IMR-90 (cell line): ENCODE results near the gene ZNF587. TPM values are rescaled to one million over a fixed set of nuclear protein-coding genes. Genes with fewer than 3 reads are reported as not detected.

Experiments used
- ATAC-seq: fragments of 200-7000 bp; cut with Tn5 transposase; 2 replicates; pipeline ENCODE4 v1.9.1; 2020; ENCODE audit warnings: low read depth, mild to moderate bottlenecking, moderate library complexity
- BruUV-seq: library from RNA; stranded (reverse); fragments of 400-500 nt; replicated peaks from 2 replicates; lab custom pipeline; 2021; lab: Mats Ljungman, UMichigan
- CTCF ChIA-PET: fragments of 300-600 bp; formaldehyde crosslinking; extraction: SDS; loops from one replicate; lab custom pipeline; 2021; ENCODE audit warnings: antibody characterized with exemption; lab: Yijun Ruan, JAX
- POLR2A ChIA-PET: fragments of 300-600 bp; sonication (Branson Sonifier 250); formaldehyde crosslinking; loops from one replicate; lab custom pipeline; 2022; ENCODE audit warnings: antibody characterized with exemption; ENCODE audit not compliant: unreplicated experiment; lab: Charles Lee
- DNase-seq: peaks from one replicate; pipeline ENCODE4 v3.0.0; 2013
- H2AFZ ChIP-seq: replicated peaks from 2 replicates; pipeline ENCODE3; 2013; ENCODE audit warnings: low read length, mild to moderate bottlenecking; ENCODE audit not compliant: poor library complexity
- H2AK5ac ChIP-seq: 2 replicates; pipeline ENCODE4 v1.6.1; 2013; ENCODE audit warnings: low read depth, low read length, inconsistent platforms
- H2AK9ac ChIP-seq: replicated peaks from 2 replicates; pipeline ENCODE3; 2013; ENCODE audit warnings: mild to moderate bottlenecking, low read depth, low read length, moderate library complexity; ENCODE audit not compliant: poor library complexity
- H2BK120ac ChIP-seq: 2 replicates; pipeline ENCODE4 v1.6.1; 2013; ENCODE audit warnings: low read depth, low read length, inconsistent platforms
- H2BK15ac ChIP-seq: 3 replicates; pipeline ENCODE4 v1.6.1; 2013; ENCODE audit warnings: low read depth, low read length, inconsistent platforms
- H2BK20ac ChIP-seq: 2 replicates; pipeline ENCODE4 v1.6.1; 2013; ENCODE audit warnings: low read depth, mild to moderate bottlenecking, inconsistent platforms, low read length, moderate library complexity
- H2BK5ac ChIP-seq: 2 replicates; pipeline ENCODE4 v1.6.1; 2013; ENCODE audit warnings: mild to moderate bottlenecking, low read depth, low read length, inconsistent platforms; ENCODE audit not compliant: poor library complexity, severe bottlenecking
- H3K14ac ChIP-seq: replicated peaks from 2 replicates; pipeline ENCODE4 v1.6.1; 2013; ENCODE audit warnings: low read depth, low read length, inconsistent platforms
- H3K18ac ChIP-seq: 2 replicates; pipeline ENCODE4 v1.6.1; 2013; ENCODE audit warnings: low read depth, low read length, control low read depth
- H3K23ac ChIP-seq: 2 replicates; pipeline ENCODE4 v1.6.1; 2013; ENCODE audit warnings: low read depth, low read length, inconsistent platforms
- H3K27ac ChIP-seq: 2 replicates; pipeline ENCODE4 v1.5.1; 2013; ENCODE audit warnings: mild to moderate bottlenecking, control low read depth, low read length; ENCODE audit not compliant: insufficient read depth
- H3K27me3 ChIP-seq: 2 replicates; pipeline ENCODE4 v1.6.1; 2013; ENCODE audit warnings: low read length; ENCODE audit not compliant: control insufficient read depth, insufficient read depth
- H3K36me3 ChIP-seq: 2 replicates; pipeline ENCODE4 v1.6.1; 2013; ENCODE audit warnings: low read length, mixed read lengths; ENCODE audit not compliant: control insufficient read depth, insufficient read depth
- H3K4ac ChIP-seq: 2 replicates; pipeline ENCODE4 v1.6.1; 2013; ENCODE audit warnings: low read depth, low read length, inconsistent platforms
- H3K4me1 ChIP-seq: 2 replicates; pipeline ENCODE4 v1.6.1; 2013; ENCODE audit warnings: low read length, mixed read lengths; ENCODE audit not compliant: control insufficient read depth, insufficient read depth
- H3K4me2 ChIP-seq: 2 replicates; pipeline ENCODE4 v1.6.1; 2013; ENCODE audit warnings: low read depth, mild to moderate bottlenecking, control low read depth, low read length, moderate library complexity
- H3K4me3 ChIP-seq: 2 replicates; pipeline ENCODE4 v1.5.1; 2013; ENCODE audit warnings: low read depth, mild to moderate bottlenecking, control low read depth, low read length, moderate library complexity; ENCODE audit not compliant: insufficient read depth
- H3K56ac ChIP-seq: 2 replicates; pipeline ENCODE4 v1.6.1; 2013; ENCODE audit warnings: low read length, inconsistent platforms; ENCODE audit not compliant: insufficient read depth; ENCODE audit errors: extremely low read depth
- H3K79me1 ChIP-seq, 2 experiments: 2 replicates each; pipeline ENCODE4 v1.6.1; 2013; ENCODE audit warnings: low read length in 2 of 2, inconsistent platforms in 1 of 2, low read depth in 1 of 2
- H3K9ac ChIP-seq: 2 replicates; pipeline ENCODE4 v1.6.1; 2013; ENCODE audit warnings: low read depth, low read length, control low read depth
- H3K9me1 ChIP-seq: 2 replicates; pipeline ENCODE4 v1.6.1; 2013; ENCODE audit warnings: low read length, inconsistent platforms; ENCODE audit not compliant: insufficient read depth
- H3K9me3 ChIP-seq: 2 replicates; pipeline ENCODE4 v1.6.1; 2013; ENCODE audit warnings: low read length; ENCODE audit not compliant: control insufficient read depth, insufficient read depth
- H4K20me1 ChIP-seq: 2 replicates; pipeline ENCODE4 v1.6.1; 2013; ENCODE audit warnings: low read length, inconsistent platforms; ENCODE audit not compliant: insufficient read depth
- H4K5ac ChIP-seq: 2 replicates; pipeline ENCODE4 v1.6.1; 2013; ENCODE audit warnings: mild to moderate bottlenecking, low read depth, low read length, control low read depth
- H4K8ac ChIP-seq, 2 experiments: 2 replicates each; pipeline ENCODE4 v1.6.1; 2013; ENCODE audit warnings: low read depth in 2 of 2, low read length in 2 of 2, control low read depth in 1 of 2, inconsistent platforms in 1 of 2
- H4K91ac ChIP-seq: 2 replicates; pipeline ENCODE4 v1.6.1; 2013; ENCODE audit warnings: low read depth, low read length, inconsistent platforms; ENCODE audit not compliant: insufficient read depth
- BHLHE40 ChIP-seq: fragments of 150-350 bp; IDR thresholded peaks from 2 replicates; pipeline ENCODE4 v1.6.1; 2016; ENCODE audit warnings: mild to moderate bottlenecking, low read depth, low read length
- CEBPB ChIP-seq: IDR thresholded peaks from 2 replicates; pipeline ENCODE4 v1.6.1; 2012; ENCODE audit warnings: low read depth, low read length, improper control_type of control experiment
- CHD1 ChIP-seq: IDR thresholded peaks from 2 replicates; pipeline ENCODE4 v1.6.1; 2012; ENCODE audit warnings: low read depth, low read length, improper control_type of control experiment
- FOS ChIP-seq: fragments of 150-350 bp; IDR thresholded peaks from 2 replicates; pipeline ENCODE4 v1.6.1; 2016; ENCODE audit warnings: low read depth, low read length
- MAFK ChIP-seq: IDR thresholded peaks from 2 replicates; pipeline ENCODE4 v1.6.1; 2012; ENCODE audit warnings: low read depth, low read length, improper control_type of control experiment
- MAZ ChIP-seq: IDR thresholded peaks from 2 replicates; pipeline ENCODE4 v1.6.1; 2012; ENCODE audit warnings: low read depth, mild to moderate bottlenecking, low read length, improper control_type of control experiment, moderate library complexity, borderline replicate concordance
- MXI1 ChIP-seq: IDR thresholded peaks from 2 replicates; pipeline ENCODE4 v1.6.1; 2012; ENCODE audit warnings: low read depth, mild to moderate bottlenecking, low read length, moderate library complexity, borderline replicate concordance
- NFE2L2 ChIP-seq: fragments of 150-350 bp; IDR thresholded peaks from 2 replicates; pipeline ENCODE4 v1.6.1; 2016; ENCODE audit warnings: low read depth, mild to moderate bottlenecking, low read length
- POLR2A ChIP-seq: IDR thresholded peaks from 2 replicates; pipeline ENCODE4 v1.6.1; 2012; ENCODE audit warnings: mild to moderate bottlenecking, low read depth, low read length
- RAD21 ChIP-seq: IDR thresholded peaks from 2 replicates; pipeline ENCODE4 v1.6.1; 2012; ENCODE audit warnings: low read length, improper control_type of control experiment
- RCOR1 ChIP-seq: IDR thresholded peaks from 2 replicates; pipeline ENCODE4 v1.6.1; 2012; ENCODE audit warnings: mild to moderate bottlenecking, low read length, improper control_type of control experiment; ENCODE audit not compliant: insufficient replicate concordance
- RFX5 ChIP-seq: IDR thresholded peaks from 2 replicates; pipeline ENCODE4 v1.8.0; 2012; ENCODE audit warnings: low read depth, mild to moderate bottlenecking, low read length, moderate library complexity
- SMC3 ChIP-seq: fragments of 150-350 bp; IDR thresholded peaks from 2 replicates; pipeline ENCODE4 v1.6.1; 2016; ENCODE audit warnings: low read depth, mild to moderate bottlenecking, antibody characterized with exemption, low read length, moderate library complexity
- USF2 ChIP-seq: fragments of 150-350 bp; IDR thresholded peaks from 2 replicates; pipeline ENCODE4 v1.6.1; 2017; ENCODE audit warnings: mild to moderate bottlenecking, antibody characterized with exemption, low read length, low read depth
- WGBS, 2 experiments: methylation state at CpG; one replicate each; pipeline versions ENCODE4 v1.1.5 to v1.1.7; 2013; ENCODE audit warnings: missing lambda C conversion rate in 2 of 2; ENCODE audit not compliant: insufficient read length in 1 of 2; ENCODE audit errors: extremely low coverage in 2 of 2; 5-methylcytosine and 5-hydroxymethylcytosine counted together
- dilution Hi-C: fragments of 300-500 bp; cut with HindIII; formaldehyde crosslinking; loops from one replicate; pipeline ENCODE4 v1.14.3; 2018; ENCODE audit warnings: low sequenced_read_pairs; ENCODE audit not compliant: unreplicated experiment
- in situ Hi-C: fragments of 300-500 bp; cut with MboI; formaldehyde crosslinking; loops from 3 replicates; pipeline ENCODE4 v1.14.3; 2019; ENCODE audit warnings: low sequenced_read_pairs, inconsistent platforms, mixed read lengths
- intact Hi-C: fragments of 100-400 bp; cut with micrococcal nuclease; formaldehyde crosslinking; loops from 2 replicates; pipeline ENCODE4 v1.10.0; 2022
- polyA plus RNA-seq, 3 experiments: library from polyadenylated mRNA; depleted of rRNA; stranded (reverse); fragments of >200 nt; gene quantifications; 2 replicates each; pipeline ENCODE4 v1.2.3, GENCODE V29; 2012; ENCODE audit warnings: low replicate concordance in 1 of 3
- total RNA-seq: library from RNA; depleted of rRNA; stranded (reverse); fragments of >200 nt; gene quantifications from 2 replicates; pipeline ENCODE4 v1.2.3, GENCODE V29; 2012
- TF ChIP-seq, protein P1 (sequence below): fragments of 150-350 bp; IDR thresholded peaks from 2 replicates; pipeline ENCODE4 v1.6.1; 2016; ENCODE audit warnings: low read depth, mild to moderate bottlenecking, low read length, moderate library complexity, borderline replicate concordance
- TF ChIP-seq, protein P2 (sequence below): conservative IDR thresholded peaks from 2 replicates; pipeline ENCODE4 v1.5.1; 2012; ENCODE audit warnings: mild to moderate bottlenecking, low read depth, low read length, improper control_type of control experiment

ZNF587 gene
- total and polyA plus RNA-seq, 2 of the 4 experiments (the other 2 are of a cell fraction), result 14.0 to 43.7 TPM

DNA sequence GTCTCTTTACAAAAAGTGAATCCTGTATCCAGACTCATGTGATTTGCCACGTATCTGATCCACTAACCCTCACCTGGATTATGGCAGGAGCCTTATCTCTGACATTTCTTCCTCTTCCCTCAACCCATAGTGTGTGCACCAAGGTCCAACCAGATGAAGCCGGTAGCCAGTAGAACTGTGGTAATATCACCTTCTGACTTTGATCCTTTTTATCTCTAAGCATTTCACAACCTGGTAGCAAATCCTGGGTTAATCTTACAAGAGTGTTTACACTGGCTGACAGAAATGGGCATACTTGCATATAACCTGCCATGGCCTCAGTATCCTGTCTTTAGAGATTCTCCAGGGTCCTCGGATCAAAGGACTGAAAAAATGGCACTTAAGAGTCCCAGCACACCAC, 64.9 kb downstream of the ZNF587 start:
- Histone ChIP-seq H2BK15ac (no peak overlapping the region), H3K4me1 (peaks cover 2% of the 10 kb centered on the region; the same call in 1 of the 2 replicates), H2AK5ac (no peak overlapping the region), H3K36me3 (peaks cover 25% of the 10 kb centered on the region), H3K23ac (no peak overlapping the region), H3K9me1 (no peaks in the 10 kb centered on the region), H2BK5ac (no peak overlapping the region), H3K4me2 (no peak overlapping the region), H2BK120ac (no peak overlapping the region), H3K9me3 (peaks cover 6% of the 10 kb centered on the region), H3K4me3 (no peak overlapping the region), H3K27ac (no peak overlapping the region), H3K14ac (no peak overlapping the region), H3K27me3 (no peaks in the 10 kb centered on the region), H4K8ac (no peak overlapping the region), H3K4ac (no peak overlapping the region), H2BK20ac (no peak overlapping the region), H4K20me1 (no peaks in the 10 kb centered on the region), H3K18ac (no peak overlapping the region), H2AFZ (no peak overlapping the region), H4K5ac (no peak overlapping the region), H3K9ac (no peak overlapping the region), H3K79me1 (peaks cover 21 to 30% of the 10 kb centered on the region in 2 experiments), H3K56ac (no peak overlapping the region), H2AK9ac (no peak overlapping the region), H4K91ac (no peak overlapping the region)
- POLR2A ChIA-PET, result no interaction called here
- WGBS, 2 experiments, result 80% methylated on average over 1 of the region's 3 CpGs; no CpG with 5 or more reads in 1 of the 2 experiments
- intact Hi-C loops, result no loop called here
- dilution Hi-C loops, result no loop called here
- DNase-seq (no peak), ATAC-seq (no peak)
- CTCF ChIA-PET, result interaction anchor here (0.5 to 0.7 kb wide), 2 partner anchors 244 to 449 kb away, joined by 3 to 5 read pairs; no protein-coding TSS in a partner anchor
- no TSS peak for BruUV-seq
- TF ChIP-seq RFX5 (no peak), RAD21 (no peak), MAZ (no peak), SMC3 (no peak), POLR2A (no peak), RCOR1 (no peak), CHD1 (no peak), USF2 (no peak), CEBPB (no peak), NFE2L2 (no peak), MAFK (no peak), BHLHE40 (no peak), MXI1 (no peak), FOS (no peak)
- TF ChIP-seq, protein P1, sequence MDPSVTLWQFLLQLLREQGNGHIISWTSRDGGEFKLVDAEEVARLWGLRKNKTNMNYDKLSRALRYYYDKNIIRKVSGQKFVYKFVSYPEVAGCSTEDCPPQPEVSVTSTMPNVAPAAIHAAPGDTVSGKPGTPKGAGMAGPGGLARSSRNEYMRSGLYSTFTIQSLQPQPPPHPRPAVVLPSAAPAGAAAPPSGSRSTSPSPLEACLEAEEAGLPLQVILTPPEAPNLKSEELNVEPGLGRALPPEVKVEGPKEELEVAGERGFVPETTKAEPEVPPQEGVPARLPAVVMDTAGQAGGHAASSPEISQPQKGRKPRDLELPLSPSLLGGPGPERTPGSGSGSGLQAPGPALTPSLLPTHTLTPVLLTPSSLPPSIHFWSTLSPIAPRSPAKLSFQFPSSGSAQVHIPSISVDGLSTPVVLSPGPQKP, result no peak
- TF ChIP-seq, protein P2, sequence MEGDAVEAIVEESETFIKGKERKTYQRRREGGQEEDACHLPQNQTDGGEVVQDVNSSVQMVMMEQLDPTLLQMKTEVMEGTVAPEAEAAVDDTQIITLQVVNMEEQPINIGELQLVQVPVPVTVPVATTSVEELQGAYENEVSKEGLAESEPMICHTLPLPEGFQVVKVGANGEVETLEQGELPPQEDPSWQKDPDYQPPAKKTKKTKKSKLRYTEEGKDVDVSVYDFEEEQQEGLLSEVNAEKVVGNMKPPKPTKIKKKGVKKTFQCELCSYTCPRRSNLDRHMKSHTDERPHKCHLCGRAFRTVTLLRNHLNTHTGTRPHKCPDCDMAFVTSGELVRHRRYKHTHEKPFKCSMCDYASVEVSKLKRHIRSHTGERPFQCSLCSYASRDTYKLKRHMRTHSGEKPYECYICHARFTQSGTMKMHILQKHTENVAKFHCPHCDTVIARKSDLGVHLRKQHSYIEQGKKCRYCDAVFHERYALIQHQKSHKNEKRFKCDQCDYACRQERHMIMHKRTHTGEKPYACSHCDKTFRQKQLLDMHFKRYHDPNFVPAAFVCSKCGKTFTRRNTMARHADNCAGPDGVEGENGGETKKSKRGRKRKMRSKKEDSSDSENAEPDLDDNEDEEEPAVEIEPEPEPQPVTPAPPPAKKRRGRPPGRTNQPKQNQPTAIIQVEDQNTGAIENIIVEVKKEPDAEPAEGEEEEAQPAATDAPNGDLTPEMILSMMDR, result no peak
- in situ Hi-C loops, result no loop called here
